ENCODE measurements around the gene OR2T34. TPM values are rescaled to one million over a fixed set of nuclear protein-coding genes. Genes with fewer than 3 reads are reported as not detected.
"Not testable (repeated sequence)": the region's sequence is repeated elsewhere in the genome, so short reads cannot be mapped to it uniquely, and the experiment has no call there.

Gene OR2T34
- total RNA-seq (2014; rRNA removed; shearing (Covaris generic)) (not detected in 2 replicates), polyA plus RNA-seq (2016; fragmentation: Nextera tagmentation; extraction: Ambion mirVana) (not detected in 2 replicates)

DNA sequence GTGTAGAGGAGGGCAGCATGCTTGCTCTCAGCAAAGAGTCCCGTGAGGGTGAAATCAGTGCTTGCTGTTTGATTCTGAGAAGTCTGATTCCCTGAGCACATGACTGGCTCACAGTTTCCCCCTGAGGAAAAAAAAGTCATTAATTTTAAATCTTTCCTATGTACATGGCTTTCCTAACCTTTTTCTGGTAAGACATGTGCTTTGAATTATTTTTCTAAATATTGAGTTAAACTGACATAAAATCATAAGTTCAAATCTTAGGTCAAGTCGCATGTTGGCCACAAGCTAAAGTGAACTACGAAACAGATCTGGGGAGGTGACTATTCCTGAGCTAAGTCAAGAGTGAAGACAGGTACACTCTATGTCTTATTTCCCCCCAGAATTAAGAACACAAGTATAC lies at the start of gene OR2T34:
Gene OR2T34, minus strand, starts transcription at position 101 of the 400 bp plus-strand sequence. Its CDS starts 0 bp downstream, at position 101.
- H3K27me3 ChIP-seq (replicated peaks; ENCODE audit: insufficient read depth); in situ Hi-C loops (cut with MboI): not testable (repeated sequence)

DNA sequence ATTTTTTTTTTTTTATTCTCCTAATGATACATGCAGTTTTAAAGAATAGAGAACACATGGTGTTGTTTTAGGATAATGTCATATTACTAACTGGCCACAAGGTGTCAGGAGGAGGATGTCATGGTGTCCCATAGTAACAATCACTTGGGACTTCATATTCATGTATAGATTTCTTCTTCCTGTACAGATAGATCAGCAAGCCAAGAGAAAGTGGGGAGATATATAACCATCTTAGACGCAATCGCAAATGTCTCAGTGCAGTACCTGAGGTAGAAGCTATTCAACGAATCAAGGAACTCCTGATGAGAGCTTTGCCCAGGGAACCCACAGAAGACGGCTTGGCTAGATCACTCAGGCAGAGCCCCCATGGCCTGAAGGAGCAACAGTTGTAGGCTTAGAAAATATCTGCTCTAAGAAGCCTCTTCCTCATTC lies 48.0 kb upstream of the OR2T34 start:
- no peak for TF ChIP-seq EZH2phosphoT487 (IDR thresholded peaks at IDR 0.05; ENCODE audit: insufficient read depth, low read depth)
- TF ChIP-seq EZH2 (IDR thresholded peaks at IDR 0.05; ENCODE audit: insufficient read depth, poor library complexity, severe bottlenecking), result no peak
- H3K9me2 ChIP-seq (ENCODE audit: insufficient read depth), result no peaks in the 10 kb centered on the region
- no peaks in the 10 kb centered on the region for H3K9me3 ChIP-seq (ENCODE audit: low read depth)
- no peaks in the 10 kb centered on the region for H3K79me2 ChIP-seq (ENCODE audit: insufficient read depth)
- no peak overlapping the region for H3K4me2 ChIP-seq (ENCODE audit: unreplicated experiment)
- no peaks in the 10 kb centered on the region for H3F3A ChIP-seq (ENCODE audit: insufficient read depth)
- no peak overlapping the region for H3K9ac ChIP-seq
- H3K27me3 ChIP-seq (replicated peaks; ENCODE audit: insufficient read depth), result no peaks in the 10 kb centered on the region
- DNase-seq, result peak; percentile 63
- H4K20me1 ChIP-seq (ENCODE audit: insufficient read depth), result no peaks in the 10 kb centered on the region
- H3K4me1 ChIP-seq (ENCODE audit: insufficient read depth), result no peaks in the 10 kb centered on the region
- no peak overlapping the region for H3K27ac ChIP-seq
- H2AFZ ChIP-seq, result no peak overlapping the region
- H3K4me3 ChIP-seq, result no peak overlapping the region
- H3K36me3 ChIP-seq (ENCODE audit: low read depth), result no peaks in the 10 kb centered on the region
- WGBS, 2 experiments (ENCODE audit: low coverage in 1 of 2, low lambda C conversion rate in 2 of 2, missing lambda C conversion rate in 2 of 2), result 48 to 55% methylated on average over 4 of the region's 4 CpGs
- in situ Hi-C loops (cut with MboI), result no loop called here

More for the DNA sequence above, at the start of gene OR2T34:
- not testable (repeated sequence) for H3K27ac ChIP-seq; DNase-seq; H3K4me1 ChIP-seq (ENCODE audit: insufficient read depth); H2AFZ ChIP-seq; H3K4me3 ChIP-seq; H3K36me3 ChIP-seq (ENCODE audit: low read depth); H3K9me3 ChIP-seq (ENCODE audit: low read depth); H3K4me2 ChIP-seq (ENCODE audit: unreplicated experiment); H3K9me2 ChIP-seq (ENCODE audit: insufficient read depth); H3K79me2 ChIP-seq (ENCODE audit: insufficient read depth); H4K20me1 ChIP-seq (ENCODE audit: insufficient read depth); H3K9ac ChIP-seq; H3F3A ChIP-seq (ENCODE audit: insufficient read depth)
- 26% methylated on average over 3 of the region's 3 CpGs for WGBS, 2 experiments (ENCODE audit: low coverage in 1 of 2, low lambda C conversion rate in 2 of 2, missing lambda C conversion rate in 2 of 2)

GRCh38 chr1:248621770-248622169 lies 47.2 kb upstream of the OR2T34 start:
- Histone ChIP-seq H3K4me1 (ENCODE audit: insufficient read depth) (no peaks in the 10 kb centered on the region), H2AFZ (no peak overlapping the region), H4K20me1 (ENCODE audit: insufficient read depth) (no peaks in the 10 kb centered on the region), H3K9ac (no peak overlapping the region), H3K9me2 (ENCODE audit: insufficient read depth) (no peaks in the 10 kb centered on the region), H3F3A (ENCODE audit: insufficient read depth) (no peaks in the 10 kb centered on the region), H3K27me3 (replicated peaks; ENCODE audit: insufficient read depth) (no peaks in the 10 kb centered on the region), H3K36me3 (ENCODE audit: low read depth) (no peaks in the 10 kb centered on the region), H3K4me2 (ENCODE audit: unreplicated experiment) (no peak overlapping the region), H3K4me3 (no peak overlapping the region), H3K9me3 (ENCODE audit: low read depth) (no peaks in the 10 kb centered on the region), H3K27ac (no peak overlapping the region), H3K79me2 (ENCODE audit: insufficient read depth) (no peaks in the 10 kb centered on the region)
- no peak for TF ChIP-seq EZH2phosphoT487 (IDR thresholded peaks at IDR 0.05; ENCODE audit: insufficient read depth, low read depth)
- no peak for TF ChIP-seq EZH2 (IDR thresholded peaks at IDR 0.05; ENCODE audit: insufficient read depth, poor library complexity, severe bottlenecking)
- WGBS, 2 experiments (ENCODE audit: low coverage in 1 of 2, low lambda C conversion rate in 2 of 2, missing lambda C conversion rate in 2 of 2), result 41 to 49% methylated on average over 7 of the region's 7 CpGs
- in situ Hi-C loops (cut with MboI), result no loop called here
- DNase-seq, result no peak

GRCh38 chr1:248618878-248619277 lies 44.3 kb upstream of the OR2T34 start:
- H2AFZ ChIP-seq, result no peak overlapping the region
- no peaks in the 10 kb centered on the region for H3K4me1 ChIP-seq (ENCODE audit: insufficient read depth)
- in situ Hi-C loops (cut with MboI), result no loop called here
- H3K27me3 ChIP-seq (replicated peaks; ENCODE audit: insufficient read depth), result no peaks in the 10 kb centered on the region
- no peaks in the 10 kb centered on the region for H3F3A ChIP-seq (ENCODE audit: insufficient read depth)
- H3K79me2 ChIP-seq (ENCODE audit: insufficient read depth), result no peaks in the 10 kb centered on the region
- no peaks in the 10 kb centered on the region for H3K9me2 ChIP-seq (ENCODE audit: insufficient read depth)
- H3K4me3 ChIP-seq, result no peak overlapping the region
- H3K9ac ChIP-seq, result no peak overlapping the region
- H4K20me1 ChIP-seq (ENCODE audit: insufficient read depth), result no peaks in the 10 kb centered on the region
- TF ChIP-seq EZH2 (IDR thresholded peaks at IDR 0.05; ENCODE audit: insufficient read depth, poor library complexity, severe bottlenecking) (no peak), EZH2phosphoT487 (IDR thresholded peaks at IDR 0.05; ENCODE audit: insufficient read depth, low read depth) (no peak)
- no peak overlapping the region for H3K27ac ChIP-seq
- H3K36me3 ChIP-seq (ENCODE audit: low read depth), result no peaks in the 10 kb centered on the region
- H3K4me2 ChIP-seq (ENCODE audit: unreplicated experiment), result no peak overlapping the region
- H3K9me3 ChIP-seq (ENCODE audit: low read depth), result no peaks in the 10 kb centered on the region
- 2% methylated on average over 3 of the region's 3 CpGs for WGBS, 2 experiments (ENCODE audit: low coverage in 1 of 2, low lambda C conversion rate in 2 of 2, missing lambda C conversion rate in 2 of 2)
- DNase-seq, result peak; percentile 76

GRCh38 chr1:248618119-248618518 lies 43.6 kb upstream of the OR2T34 start:
- H2AFZ ChIP-seq, result no peak overlapping the region
- TF ChIP-seq EZH2phosphoT487 (IDR thresholded peaks at IDR 0.05; ENCODE audit: insufficient read depth, low read depth), result no peak
- TF ChIP-seq EZH2 (IDR thresholded peaks at IDR 0.05; ENCODE audit: insufficient read depth, poor library complexity, severe bottlenecking), result no peak
- no peaks in the 10 kb centered on the region for H3K27me3 ChIP-seq (replicated peaks; ENCODE audit: insufficient read depth)
- H3K9me3 ChIP-seq (ENCODE audit: low read depth), result no peaks in the 10 kb centered on the region
- H3K4me1 ChIP-seq (ENCODE audit: insufficient read depth), result no peaks in the 10 kb centered on the region
- WGBS, 2 experiments (ENCODE audit: low coverage in 1 of 2, low lambda C conversion rate in 2 of 2, missing lambda C conversion rate in 2 of 2), result 51 to 54% methylated on average over 7 of the region's 7 CpGs
- H3K79me2 ChIP-seq (ENCODE audit: insufficient read depth), result no peaks in the 10 kb centered on the region
- no peaks in the 10 kb centered on the region for H3K9me2 ChIP-seq (ENCODE audit: insufficient read depth)
- DNase-seq, result no peak
- no peak overlapping the region for H3K9ac ChIP-seq
- in situ Hi-C loops (cut with MboI), result no loop called here
- H3K4me3 ChIP-seq, result no peak overlapping the region
- no peak overlapping the region for H3K4me2 ChIP-seq (ENCODE audit: unreplicated experiment)
- H3K27ac ChIP-seq, result no peak overlapping the region
- no peaks in the 10 kb centered on the region for H3F3A ChIP-seq (ENCODE audit: insufficient read depth)
- H3K36me3 ChIP-seq (ENCODE audit: low read depth), result no peaks in the 10 kb centered on the region
- H4K20me1 ChIP-seq (ENCODE audit: insufficient read depth), result no peaks in the 10 kb centered on the region
